Measurements from ENCODE around the gene PALM.
A peak's percentile ranks its signal among the peaks of the same experiment; 100 is the strongest.
"Not testable (repeated sequence)": the region's sequence is repeated elsewhere in the genome, so short reads cannot be mapped to it uniquely, and the experiment has no call there.

Gene PALM

DNA sequence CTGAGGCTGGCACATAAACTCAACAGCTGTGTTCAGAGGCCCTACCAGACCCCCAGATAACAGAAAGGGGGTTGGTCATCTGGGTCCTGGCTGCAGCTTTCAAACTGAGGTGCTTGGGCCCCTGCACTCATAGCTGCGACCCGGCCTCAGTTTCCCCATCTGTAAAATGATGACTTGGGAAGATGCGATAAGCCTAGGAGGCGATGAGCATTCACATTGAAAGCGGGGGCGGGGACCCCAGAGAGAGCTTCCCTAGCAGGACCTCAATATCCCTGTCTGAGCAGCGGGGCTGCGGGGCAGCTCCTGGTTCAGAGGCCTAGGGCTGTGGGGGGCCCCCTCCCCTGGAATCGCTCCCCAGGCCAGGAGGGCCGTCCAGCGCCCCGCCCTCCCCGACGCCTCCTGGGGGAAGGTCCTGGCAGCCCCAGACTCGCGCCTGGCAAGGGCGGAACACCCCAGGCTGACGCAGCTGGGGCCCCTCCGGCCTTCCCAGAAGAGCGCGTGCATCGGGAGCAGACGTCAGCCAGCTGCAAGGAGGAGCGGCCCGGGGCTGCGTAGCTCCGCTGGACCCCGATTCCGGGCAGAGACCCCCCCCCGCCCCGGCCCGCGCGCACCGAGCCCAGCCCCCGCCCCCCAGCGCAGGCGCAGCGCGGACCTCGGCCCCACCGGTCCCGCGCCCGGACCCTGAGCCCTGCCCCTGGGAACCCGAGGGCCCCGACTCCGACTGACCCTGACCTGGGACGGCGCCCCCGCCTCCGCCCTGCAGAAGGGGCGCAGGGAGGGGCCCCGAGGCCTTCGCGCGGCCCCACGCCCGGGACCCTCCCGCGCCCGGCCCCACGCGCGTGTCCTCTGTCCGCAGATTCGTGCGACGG is 29.1 kb upstream of the PALM start:
- DNase-seq, result peak; percentile 39

DNA sequence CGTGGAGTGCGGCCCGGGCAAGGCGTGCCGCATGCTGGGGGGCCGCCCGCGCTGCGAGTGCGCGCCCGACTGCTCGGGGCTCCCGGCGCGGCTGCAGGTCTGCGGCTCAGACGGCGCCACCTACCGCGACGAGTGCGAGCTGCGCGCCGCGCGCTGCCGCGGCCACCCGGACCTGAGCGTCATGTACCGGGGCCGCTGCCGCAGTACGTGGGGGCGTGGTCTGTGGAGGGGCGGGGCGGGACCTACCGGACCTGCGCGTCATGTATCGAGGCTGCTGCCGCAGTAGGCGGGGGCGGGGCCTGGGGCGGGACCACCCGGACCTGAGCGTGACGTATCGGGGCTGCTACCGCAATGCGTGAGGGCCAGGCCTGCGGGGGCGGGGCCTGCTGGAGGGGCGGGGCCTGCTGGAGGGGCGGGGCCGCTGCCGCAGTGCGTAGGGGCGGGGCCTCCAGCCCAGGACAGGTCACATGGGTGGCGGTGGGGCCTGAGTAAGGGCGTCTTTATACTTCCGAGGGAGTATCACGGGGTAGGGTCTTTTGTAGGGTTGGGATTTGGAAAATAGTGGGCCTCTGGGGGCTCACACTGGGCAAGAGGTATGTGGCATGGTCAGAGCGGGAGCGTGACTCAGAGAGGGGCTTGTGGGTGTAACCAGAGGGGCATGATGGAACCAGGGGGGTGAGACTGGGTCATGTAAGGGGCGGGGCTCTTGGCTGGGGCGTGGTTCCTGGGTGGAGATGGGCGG is 28.3 kb upstream of the PALM start:
- DNase-seq, result peak; percentile 100

DNA sequence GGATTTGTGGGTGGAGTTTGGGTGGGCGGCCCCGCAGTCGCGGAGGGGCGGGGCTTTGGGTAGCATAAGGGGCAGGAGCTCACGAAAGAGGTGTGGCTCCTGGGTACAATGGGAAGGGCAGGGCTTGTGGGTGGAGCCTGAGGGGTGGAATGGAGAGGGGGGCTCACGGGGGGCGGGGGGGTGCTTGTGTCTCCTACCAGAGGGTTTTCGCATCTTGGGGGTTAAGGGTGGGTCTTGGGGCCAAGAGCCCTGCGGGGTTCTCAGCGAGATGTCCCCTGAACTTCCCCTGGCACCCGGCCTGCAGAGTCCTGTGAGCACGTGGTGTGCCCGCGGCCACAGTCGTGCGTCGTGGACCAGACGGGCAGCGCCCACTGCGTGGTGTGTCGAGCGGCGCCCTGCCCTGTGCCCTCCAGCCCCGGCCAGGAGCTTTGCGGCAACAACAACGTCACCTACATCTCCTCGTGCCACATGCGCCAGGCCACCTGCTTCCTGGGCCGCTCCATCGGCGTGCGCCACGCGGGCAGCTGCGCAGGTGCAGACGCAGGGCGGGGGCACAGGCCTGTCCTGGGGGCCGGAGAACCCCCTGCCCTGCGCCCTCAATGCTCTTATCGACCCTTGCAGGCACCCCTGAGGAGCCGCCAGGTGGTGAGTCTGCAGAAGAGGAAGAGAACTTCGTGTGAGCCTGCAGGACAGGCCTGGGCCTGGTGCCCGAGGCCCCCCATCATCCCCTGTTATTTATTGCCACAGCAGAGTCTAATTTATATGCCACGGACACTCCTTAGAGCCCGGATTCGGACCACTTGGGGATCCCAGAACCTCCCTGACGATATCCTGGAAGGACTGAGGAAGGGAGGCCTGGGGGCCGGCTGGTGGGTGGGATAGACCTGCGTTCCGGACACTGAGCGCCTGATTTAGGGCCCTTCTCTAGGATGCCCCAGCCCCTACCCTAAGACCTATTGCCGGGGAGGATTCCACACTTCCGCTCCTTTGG is 27.4 kb upstream of the PALM start:
- peak; percentile 20 for DNase-seq

DNA sequence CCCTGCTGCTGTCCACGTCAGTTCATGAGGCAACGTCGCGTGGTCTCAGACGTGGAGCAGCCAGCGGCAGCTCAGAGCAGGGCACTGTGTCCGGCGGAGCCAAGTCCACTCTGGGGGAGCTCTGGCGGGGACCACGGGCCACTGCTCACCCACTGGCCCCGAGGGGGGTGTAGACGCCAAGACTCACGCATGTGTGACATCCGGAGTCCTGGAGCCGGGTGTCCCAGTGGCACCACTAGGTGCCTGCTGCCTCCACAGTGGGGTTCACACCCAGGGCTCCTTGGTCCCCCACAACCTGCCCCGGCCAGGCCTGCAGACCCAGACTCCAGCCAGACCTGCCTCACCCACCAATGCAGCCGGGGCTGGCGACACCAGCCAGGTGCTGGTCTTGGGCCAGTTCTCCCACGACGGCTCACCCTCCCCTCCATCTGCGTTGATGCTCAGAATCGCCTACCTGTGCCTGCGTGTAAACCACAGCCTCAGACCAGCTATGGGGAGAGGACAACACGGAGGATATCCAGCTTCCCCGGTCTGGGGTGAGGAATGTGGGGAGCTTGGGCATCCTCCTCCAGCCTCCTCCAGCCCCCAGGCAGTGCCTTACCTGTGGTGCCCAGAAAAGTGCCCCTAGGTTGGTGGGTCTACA is 25.9 kb upstream of the PALM start:
- no peak for DNase-seq

DNA sequence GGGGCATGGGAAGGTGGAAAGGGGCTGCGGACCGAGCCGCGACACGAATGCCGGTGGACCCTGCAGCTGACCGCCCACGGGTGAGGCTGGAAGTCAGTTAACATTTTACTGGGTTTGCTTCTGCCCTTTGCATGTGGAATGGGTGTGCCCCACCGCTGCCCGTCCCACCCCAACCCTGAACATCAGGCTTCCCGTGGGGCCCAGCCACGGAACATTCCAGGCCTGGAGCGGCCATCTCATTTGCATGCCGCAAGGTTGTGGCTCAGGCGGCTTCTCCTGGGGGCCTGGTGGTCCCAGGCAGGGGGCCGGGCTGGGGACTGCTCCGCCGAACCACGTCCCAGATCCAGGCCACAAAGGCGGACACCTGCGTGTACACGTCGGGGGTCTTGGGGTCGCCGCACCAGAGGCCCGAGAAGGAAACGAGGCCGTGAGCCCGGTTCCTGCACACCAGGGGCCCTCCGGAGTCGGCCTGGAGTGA is 23.2 kb upstream of the PALM start:
- DNase-seq, result no peak

DNA sequence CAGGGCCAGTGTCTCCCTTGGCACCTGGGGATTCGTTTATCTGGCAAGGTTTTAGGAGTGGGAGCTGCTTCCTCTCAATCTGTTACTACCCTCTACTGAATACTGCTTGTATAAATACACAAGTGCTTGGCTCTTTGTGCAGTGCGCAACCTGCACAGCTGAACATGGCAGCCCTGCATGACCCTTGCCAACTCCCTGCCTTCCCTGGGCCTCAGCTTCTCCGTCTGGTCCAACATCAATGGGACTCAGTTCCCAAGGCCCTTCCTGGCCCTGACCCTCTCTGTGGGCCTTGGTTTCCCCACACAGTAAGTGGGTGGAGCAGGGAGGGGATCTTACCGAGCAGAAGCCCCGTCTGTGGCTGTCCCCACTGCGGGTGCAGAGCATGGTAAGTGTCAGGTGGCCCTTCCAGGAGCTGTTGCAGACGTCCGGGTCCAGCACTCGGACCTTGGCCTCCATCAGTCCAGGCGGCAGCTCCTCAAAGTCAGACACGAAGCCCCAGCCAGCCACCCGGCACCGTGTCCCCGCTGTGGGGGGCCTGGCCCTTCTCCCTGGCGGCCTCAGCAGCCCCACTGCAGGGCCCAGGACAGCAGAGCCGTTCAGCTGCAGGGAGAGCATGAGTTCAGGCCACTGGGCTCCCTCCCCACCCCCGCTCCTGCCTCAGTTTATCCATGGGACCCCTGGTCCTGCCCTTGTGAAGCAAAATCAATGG is 22.0 kb upstream of the PALM start:
- no peak for DNase-seq

DNA sequence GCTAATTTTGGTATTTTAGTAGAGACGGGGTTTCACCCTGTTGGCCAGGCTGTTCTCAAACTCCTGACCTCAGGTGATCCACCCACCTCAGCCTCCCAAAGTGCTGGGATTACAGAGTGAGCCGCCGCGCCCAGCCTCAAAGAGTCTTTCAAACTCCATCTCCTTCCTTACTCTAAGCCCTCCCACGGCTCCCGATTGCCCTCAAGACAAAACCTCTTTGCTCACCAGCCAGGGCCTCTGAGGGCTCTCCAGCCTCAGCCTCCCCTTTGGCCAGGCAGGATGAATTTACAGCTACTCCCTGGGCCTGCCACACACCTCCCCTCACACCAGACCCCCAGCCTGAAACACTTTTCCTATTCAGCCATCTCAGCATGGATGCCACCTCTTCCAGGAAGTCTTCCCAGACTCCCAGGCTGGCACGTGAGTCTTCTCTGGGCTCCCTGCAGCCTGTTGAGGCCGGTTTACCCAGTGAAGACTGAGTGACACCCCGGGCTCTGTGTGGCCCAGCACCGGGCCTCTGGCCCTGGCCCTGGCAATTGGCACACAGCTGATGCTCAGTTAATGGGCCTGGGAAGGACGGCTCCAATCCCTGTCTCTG is 21.1 kb upstream of the PALM start:
- no peak for DNase-seq

DNA sequence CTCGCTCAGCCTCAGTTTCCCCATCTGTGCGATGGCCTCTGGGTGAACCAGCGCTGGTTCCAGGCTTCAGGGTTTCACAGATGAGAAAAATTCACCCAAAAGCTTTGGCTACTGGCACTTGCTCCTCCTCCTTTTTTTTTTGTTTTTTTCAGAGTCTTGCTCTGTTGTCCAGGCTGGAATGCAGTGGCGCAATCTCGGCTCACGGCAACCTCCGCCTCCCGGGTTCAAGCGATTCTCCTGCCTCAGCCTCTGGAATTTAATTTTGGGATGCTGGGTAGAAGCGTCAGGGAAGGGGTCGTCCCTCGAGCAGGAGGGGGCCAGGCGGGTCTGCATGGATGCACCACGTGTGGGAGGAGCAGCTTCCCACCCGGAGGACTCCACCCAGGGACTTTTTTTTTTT is 20.5 kb upstream of the PALM start:
- DNase-seq, result no peak

DNA sequence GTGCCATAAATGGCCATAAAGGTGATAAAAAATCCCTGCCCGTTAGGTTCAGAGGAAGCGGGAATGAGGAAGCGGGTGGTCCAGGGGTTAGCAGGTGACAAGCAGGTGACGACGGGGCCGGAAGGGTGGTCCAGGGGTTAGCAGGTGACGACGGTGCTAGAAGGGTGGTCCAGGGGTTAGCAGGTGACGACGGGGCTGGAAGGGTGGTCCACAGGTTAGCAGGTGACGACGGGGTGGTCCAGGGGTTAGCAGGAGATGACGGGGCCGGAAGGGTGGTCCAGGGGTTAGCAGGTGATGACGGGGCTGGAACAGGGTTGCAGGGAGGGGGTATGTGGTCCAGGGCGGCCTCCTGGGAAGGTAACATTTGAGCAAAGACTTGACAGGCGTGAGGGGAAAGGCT is 19.7 kb upstream of the PALM start:
- DNase-seq, result no peak

DNA sequence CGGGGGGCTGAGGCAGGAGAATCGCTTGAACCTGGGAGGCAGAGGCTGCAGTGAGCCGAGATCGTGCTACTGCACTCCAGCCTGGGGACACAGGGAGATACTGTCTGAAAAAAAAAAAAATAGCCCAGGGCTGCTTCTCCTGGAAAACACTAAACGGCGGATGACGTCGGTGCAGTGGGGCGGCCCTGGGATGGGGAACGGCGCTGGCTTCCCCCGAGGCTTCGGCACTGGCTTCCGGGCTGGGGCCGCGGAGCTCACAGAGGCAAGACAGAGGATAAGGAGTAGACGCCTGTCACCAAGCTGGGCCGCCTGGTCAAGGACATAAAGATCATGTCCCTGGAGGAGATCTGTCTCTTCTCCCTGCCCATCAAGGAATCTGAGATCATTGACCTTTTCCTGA is 18.5 kb upstream of the PALM start:
- DNase-seq, result no peak

DNA sequence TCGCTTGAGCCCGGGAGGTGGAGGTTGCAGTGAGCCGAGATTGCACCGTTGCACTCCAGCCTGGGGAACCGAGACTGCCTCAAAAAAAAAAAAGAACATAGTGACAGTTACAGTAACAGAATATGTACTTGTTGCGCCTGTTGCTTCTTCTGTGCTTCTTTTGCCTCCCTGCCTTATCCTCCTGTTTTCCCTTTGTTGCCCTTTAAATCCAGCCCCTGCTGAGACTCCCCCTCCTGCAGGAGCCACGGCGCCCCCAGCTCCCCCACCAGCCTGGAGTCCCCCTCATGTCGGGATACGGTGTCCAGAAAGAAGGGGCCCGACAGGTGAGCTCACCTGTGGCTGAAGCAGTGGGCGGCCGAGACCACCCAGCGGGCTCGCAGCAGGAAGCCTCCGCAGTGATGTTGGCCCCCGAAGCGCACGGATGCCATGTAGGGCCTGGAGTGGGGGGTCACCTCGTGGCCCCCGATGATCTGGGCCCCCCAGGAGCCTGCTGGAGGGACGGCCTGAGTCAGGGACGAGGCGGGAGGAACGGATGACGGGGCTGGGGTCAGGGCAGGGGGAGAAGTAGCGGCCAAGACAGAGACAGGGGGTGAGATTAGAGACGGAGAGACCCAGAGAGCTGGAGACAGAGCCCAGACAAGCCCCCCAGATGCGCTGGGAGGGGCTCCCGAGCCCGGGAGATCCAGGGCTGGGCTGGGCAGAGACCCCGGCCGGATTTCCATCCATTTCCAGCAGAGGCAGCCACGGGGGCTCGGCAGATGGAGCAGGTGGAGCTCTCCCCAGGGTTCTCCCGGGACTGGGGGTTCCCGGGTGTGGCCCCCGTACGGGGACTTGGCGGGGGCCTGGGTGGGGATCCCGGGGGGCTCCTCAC is 14.0 kb upstream of the PALM start:
- DNase-seq, result no peak

DNA sequence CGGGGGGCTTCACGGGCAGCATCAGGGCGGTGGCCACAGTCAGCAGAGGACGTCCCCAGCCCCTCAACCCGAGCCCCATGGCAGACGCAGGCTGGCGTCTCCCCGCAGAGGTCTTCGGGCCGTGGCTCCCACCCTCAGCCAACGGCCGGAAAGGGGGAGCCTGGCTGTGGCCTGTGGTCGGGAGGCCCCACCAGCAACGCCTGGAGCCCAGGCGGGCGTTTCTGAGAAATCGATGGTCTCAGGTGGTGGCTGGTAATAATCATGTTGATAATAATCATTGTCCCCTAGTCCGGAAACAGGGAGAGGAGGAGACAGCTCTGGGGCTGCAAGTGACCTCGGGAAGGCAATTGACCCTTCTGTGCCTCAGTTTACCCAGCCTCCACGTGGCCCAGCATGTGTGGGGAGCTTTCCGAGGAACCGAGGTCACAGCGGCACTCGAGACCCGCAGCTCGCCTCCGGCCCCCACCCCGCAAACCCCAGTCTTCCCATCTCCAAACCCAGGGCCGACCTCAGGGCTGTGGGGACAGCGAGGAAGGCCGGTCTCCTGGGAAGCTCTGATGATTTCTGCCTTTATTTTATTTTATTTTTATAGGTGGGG is 13.3 kb upstream of the PALM start, which contains the start of gene PRSS57:
TSS of gene PRSS57 (minus strand) at position 101 of the 598 bp plus-strand sequence. CDS start at position 79, 22 bp downstream.
- no peak for DNase-seq

DNA sequence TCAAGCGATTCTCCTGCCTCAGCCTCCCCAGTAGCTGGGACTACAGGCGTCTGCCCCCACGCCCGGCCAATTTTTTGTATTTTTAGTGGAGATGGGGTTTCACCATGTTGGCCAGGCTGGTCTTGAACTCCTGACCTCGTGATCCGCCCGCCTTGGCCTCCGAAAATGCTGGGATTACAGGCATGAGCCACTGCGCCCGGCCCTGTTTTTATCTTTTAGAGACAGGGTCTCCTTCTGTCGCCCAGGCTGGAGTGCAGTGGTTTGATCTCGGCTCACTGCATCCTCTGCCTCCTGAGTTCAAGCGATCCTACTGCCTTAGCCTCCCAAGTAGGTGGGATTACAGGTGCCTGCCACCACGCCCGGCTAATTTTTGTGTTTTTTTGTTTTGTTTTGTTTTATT is 10.2 kb upstream of the PALM start:
- DNase-seq, result not testable (repeated sequence)

DNA sequence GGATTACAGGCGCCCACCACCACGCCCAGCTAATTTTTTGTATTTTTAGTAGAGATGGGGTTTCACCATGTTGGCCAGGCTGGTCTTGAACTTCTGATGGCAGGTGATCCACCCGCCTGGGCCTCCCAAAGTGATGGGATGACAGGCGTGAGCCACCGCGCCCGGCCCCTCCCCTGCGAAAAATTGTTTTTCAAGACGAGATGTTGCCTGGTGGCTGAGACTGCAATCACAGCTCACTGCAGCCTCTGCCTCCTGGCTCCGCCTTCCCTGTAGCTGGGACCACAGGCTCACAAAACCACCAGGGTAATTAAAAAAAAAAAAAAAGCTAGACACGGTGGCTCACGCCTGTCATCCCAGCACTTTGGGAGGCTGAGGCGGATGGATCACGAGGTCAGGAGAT is 8.8 kb upstream of the PALM start:
- not testable (repeated sequence) for DNase-seq

DNA sequence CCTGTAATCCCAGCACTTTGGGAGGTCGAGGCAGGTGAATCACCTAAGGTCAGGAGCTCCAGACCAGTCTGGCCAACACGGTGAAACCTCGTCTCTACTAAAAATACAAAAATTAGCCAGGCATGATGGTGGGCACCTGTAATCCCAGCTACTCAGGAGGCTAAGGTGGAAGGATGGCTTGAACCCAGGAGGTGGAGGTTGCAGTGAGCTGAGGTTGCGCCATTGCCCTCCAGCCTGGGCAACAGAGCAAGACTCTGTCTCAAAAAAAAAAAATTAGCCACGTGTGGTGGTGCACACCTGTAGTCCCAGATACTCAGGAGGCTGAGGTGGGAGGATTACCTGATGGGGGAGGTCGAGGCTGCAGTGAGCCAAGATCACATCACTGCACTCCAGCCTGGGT is 5.9 kb upstream of the PALM start:
- DNase-seq, result not testable (repeated sequence)

DNA sequence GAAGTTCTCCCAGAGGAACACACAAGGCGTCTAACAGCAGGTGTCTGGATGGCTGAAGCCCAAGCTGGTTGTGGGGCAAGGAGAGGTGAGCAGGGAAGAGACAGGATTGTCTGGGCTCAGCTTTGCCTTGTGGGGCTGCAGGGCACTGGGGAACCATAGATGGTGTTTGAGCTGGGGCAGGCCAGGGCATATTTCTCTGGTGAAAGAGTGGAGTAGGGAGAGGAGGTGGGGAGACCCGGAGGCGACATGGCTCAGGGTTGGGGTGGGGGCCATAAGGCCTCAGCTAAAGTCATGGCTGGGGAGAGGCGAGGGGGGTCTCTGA is 5.4 kb upstream of the PALM start:
- no peak for DNase-seq

DNA sequence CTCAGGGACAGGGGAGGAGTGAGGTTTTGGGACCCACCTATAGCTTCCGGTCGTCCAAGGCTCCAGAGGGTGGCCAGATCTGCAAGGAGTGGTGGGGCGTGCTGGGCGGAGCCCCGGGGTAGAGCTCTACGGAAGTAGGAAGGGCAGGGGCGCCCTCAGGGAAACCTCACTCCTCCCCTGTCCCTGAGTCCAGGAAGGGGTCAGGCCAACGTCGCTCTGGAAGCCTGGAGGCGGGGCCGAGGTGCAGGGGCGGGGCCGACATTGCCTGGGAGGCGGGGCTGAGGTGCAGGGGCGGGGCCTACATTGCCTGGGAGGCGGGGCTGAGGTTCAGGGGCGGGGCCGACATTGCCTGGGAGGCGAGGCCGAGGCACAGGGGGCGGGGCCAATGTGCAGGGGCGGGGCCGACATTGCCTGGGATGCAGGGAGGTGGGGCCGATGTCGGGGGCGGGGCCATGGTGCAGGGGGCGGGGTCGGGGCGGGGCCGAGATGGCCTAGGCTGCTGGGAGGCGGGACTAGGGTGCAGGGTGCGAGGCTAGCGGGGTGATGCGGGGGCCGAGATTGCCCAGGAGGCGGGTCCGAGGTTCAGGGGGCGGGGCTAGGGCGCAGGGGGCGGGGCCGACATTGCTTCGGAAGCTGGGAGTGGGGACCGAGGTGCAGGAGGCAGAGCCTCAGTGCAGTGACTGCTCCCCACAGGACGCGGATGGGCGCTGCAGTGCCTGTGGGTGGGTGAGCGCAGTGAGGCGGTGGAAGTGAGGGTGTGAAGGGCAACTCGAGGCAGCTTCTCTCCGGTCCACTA is 4.9 kb upstream of the PALM start:
- peak; percentile 58 for DNase-seq

DNA sequence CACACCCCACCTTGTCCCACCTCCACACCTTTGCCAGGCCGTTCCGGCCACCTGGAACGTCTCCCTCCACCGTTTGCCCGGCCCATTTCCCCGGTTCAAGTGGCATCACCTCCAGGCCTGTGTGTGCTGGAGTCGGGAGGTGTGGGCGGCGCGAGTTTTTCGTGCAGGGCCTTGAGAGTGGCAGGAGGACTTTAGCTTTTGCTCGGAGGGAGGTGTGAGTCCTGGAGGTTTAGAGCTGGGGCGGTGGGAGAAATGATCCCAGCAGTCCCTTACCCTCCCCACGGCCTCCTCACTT is 4.3 kb upstream of the PALM start:
- no peak for DNase-seq

All from stimulated activated CD4-positive, alpha-beta T cell treated with anti-CD3 and anti-CD28 coated beads, Interleukin-4, amount 100 ng/mL, for 24 hours (primary cell).